Amniotic stem cell (primary cell): ENCODE measurements around the gene GUCY2D.
A peak's percentile ranks its signal among the peaks of the same experiment; 100 is the strongest.
"Not testable (repeated sequence)": the region's sequence is repeated elsewhere in the genome, so short reads cannot be mapped to it uniquely, and the experiment has no call there.

ENCODE experiments used
- DNase-seq: peaks from one replicate; lab custom pipeline; 2025; lab: John Stamatoyannopoulos, UW

GUCY2D gene

DNA sequence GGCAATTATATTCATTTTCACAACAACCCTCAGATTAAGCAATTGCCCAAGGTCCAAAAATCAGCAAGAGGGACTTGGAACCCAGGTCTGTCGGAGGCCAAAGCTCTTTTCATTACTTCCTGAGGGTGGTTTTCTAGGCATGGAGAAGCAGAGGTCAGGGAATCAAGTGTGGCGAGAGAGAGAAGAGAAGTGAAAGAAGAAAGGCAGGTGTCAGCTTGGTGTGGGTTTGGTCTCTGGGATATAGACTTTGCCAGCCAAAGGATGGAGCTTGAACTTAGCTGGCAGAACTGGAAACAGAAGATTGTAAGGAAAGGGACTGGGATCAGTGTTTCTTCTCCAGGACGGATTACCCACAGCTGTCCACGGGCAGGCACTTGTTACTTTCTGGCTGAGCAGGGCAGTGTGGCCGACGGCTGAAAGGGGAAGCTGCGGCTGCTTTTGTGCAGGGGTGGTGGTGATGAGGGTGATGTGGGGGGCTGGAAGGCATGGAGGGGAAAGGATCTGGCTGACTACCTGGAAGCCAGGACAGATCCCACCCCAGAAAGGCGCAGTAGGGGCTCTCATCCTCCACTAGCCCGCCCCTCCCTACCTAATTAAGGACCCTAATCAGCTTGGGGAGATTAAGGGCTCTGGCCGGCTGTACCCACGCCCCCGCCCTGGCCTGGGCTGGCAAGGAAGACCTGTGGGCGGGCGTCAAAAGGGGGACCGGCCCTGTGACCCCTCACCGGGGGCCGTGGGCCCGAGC, at the start of gene GUCY2D:
GUCY2D (plus strand) TSS at position 640 of the 745 bp plus-strand sequence. CDS start 433 bp downstream, outside the sequence.
- no peak for DNase-seq

DNA sequence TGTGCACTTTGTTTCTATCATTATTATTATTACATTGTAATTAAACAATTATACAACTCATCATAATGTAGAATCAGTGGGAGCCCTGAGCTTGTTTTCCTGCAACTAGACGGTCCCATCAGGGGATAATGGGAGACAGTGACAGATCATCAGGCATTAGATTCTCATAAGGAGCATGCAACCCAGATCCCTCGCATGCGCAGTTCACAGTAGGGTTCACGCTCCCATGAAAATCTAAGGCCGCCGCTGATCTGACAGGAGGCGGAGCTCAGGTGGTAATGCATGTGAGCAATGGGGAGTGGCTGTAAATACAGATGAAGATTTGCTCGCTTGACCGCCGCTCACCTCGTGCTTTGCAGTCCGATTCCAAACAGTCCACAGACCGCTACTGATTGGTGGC, 49.1 kb upstream of the GUCY2D start:
- DNase-seq, result not testable (repeated sequence)

DNA sequence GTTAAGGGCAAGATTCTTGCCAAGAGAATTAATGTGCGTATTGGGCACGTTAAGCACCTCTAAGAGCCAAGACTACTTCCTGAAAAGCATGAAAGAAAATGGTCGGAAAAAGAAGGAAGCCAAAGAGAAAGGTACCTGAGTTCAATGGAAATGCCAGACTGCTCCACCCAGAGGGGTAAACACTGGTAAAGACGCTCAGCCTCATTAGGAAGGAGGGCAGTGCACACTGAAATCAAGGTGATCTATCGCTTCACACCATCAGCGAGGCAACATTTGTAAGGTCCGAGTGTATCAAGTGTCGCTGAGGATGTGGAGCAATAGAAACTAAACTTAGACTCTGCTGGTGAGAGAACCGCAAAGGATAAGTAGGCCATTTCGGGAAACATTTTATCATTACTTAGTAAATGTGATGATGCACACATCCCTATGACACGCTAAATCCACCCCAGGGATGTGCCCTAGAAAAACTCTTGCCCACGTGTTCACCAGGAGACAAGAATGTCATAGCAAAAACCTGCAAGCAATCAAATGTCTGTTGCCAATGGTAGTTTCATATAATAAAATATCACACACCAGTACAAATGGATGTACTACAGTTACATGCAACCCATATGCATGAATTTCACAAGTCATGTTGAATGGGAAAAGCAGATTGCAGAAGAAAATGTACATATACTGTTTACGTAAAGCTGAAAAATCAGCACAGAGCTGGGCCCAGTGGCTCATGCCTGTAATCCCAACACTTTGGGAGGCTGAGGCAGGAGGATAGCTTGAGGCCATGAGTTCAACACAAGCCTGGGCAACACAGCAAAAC, 46.8 kb upstream of the GUCY2D start:
- DNase-seq, result no peak

GRCh38 chr17:7956228-7956965, 46.0 kb upstream of the GUCY2D start:
- DNase-seq, result no peak

DNA sequence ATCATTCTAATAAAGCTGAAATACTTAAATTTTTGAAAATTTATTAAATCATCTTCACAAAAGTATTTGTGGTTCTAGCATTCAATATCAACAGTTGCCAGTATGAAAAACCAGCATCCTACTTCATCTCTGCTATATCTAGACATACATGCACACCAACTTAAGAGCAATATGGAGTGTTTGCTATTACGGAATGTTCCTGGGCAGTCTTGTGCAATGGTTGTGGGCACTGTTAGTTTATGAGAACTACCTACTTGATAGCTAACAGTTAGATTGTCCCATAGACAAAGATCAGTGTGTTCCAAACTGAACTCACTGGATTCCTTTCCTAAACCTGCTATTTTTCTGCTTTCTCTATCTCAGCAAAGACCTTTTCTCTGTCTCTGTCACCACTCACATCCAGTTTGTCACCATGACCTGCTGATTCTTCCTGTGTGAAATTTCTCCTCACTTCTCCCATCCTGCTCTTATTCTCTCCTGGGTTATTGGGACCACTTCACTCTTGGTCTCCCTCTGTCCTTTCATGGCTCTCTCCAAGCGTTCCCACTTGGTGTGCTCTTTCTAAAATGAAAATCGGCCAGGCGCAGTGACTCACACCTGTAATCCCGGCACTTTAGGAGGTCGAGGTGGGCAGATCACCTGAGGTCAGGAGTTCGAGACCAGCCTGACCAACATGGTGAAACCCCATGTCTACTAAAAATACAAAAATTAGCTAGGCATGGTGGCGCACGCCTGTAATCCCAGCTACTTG, 42.7 kb upstream of the GUCY2D start:
- DNase-seq, result no peak

DNA sequence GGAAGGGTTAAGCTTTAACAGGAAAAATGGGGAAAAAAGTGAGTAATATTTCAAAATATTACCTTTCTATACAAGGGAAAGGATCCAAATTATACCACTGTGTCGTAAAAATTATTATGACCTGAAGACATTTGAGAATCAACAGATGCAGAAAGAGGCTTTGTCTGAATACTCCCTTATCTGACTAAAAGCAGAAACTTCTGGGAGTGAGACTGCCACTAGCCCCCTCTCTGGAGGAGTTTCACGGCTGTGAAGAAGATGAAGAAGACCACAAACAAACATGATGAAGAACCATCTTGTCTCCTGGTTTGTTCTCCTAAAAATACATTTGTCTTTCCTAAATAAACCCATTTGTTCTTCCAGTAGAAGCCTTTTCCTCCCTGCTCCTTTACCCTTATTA, 41.0 kb upstream of the GUCY2D start:
- no peak for DNase-seq

- DNase-seq, result no peak
These were observed 34.7 kb upstream of the GUCY2D start for GRCh38 chr17:7967751-7968150.

DNA sequence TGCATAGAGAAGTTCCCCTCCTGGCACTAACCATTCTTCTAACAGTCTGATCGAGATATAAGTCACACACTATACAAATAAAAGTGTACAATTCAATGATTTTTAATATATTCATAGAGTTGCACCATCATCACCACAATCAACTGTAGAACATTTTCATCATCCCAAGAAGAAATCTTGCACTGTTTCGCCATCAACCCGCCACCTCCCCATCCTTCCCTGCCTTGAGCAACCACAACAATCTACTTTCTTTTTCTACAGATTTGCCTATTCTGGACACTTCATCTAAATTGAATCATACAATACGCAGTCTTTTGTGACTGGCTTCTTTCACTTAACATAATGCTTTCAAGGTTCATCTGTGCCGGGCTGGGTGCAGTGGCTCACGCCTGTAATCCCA, 33.0 kb upstream of the GUCY2D start:
- no peak for DNase-seq

GRCh38 chr17:7971651-7972050, 30.8 kb upstream of the GUCY2D start:
- no peak for DNase-seq

DNA sequence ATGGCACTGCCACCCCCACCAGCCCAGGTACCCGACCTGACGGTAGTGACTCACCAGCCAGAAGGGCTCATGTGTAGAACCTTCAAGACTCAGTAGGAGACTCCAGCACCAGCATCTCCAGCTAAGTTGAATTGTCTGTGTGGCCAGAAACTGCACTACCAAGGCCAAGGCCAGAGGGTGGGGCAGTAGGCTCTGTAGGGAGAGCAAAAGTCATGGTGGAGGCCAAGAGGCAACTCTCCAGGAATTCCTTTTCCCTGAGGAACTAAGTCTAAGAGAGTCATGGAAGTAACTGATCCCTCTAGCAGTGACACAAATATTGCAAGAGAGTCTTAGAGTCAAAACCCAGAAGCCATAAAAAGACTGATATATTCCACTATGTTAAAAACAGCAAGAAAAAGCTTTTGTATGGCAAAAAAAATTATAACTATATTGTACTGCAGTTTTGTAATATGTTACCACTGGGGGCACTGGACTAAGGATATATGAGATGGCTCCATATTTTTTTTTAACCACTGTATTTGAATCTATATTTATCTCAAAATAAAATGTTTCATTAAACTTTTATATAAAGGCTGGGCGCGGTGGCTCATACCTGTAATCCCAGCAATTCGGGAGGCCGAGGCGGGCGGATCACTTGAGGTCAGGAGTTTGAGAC, 30.2 kb upstream of the GUCY2D start:
- DNase-seq, result no peak

GRCh38 chr17:7974638-7975131, 27.7 kb upstream of the GUCY2D start:
- no peak for DNase-seq

GRCh38 chr17:7977039-7977438, 25.4 kb upstream of the GUCY2D start:
- DNase-seq, result no peak

DNA sequence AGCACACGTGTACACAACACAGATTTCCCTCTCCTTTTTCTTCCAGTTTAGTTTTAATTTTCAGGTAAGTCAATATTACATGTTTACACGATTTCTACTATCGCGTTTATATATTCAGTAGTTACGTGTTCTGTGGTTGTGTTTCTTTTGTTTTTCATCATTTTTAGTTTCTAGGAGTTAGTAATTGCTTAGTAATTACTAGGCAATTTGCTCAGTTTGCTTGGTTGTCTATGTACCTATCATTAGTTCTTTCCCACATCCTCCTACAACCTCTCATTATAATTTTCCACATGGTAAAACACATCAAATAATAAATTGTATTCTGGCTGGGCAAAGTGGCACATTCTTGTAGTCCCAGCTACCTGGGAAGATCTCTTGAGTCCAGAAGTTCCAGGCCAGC, 24.6 kb upstream of the GUCY2D start:
- DNase-seq, result no peak

- DNase-seq, result peak; percentile 73
These were observed 20.2 kb upstream of the GUCY2D start for GRCh38 chr17:7982173-7982572.

- no peak for DNase-seq
These were observed 19.7 kb upstream of the GUCY2D start for GRCh38 chr17:7982666-7983065.

DNA sequence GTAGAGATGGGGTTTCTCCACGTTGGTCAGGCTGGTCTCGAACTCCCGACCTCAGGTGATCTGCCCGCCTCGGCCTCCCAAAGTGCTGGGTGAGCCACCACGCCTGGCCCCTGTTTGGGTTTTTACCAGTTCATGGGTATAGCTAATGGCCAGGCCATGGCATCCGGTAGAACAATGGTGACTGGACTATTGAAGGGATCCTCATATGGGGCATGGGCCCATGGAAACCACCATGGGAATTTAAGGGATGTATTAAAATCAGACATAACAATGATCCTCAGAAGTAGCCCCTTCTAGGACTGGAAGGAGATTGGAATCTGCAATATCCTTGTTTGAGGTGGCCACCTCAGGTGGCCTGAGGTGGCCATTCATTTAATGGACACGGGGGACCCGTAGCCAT, 17.5 kb upstream of the GUCY2D start:
- no peak for DNase-seq

GRCh38 chr17:7987112-7987893, 15.1 kb upstream of the GUCY2D start:
- DNase-seq, result no peak

DNA sequence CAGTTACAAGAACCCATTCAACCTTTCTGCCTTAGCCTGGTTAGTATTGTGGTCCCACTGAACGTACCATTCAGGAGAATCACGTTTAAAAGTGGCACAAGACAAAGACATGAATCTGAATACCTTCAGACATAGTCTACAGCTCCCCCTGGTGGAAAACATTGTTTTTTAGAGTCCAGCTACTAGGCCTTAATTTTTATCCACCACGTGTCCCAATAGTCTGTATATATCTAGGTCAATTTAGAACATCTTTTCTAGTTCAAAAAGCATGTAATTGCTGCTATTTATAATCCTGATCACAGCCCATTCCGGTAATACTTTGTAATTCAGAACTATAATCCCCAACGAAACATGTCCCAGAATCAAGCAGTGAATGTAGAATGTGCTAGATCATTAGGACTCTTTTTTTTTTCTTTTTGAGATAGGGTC, 13.7 kb upstream of the GUCY2D start:
- peak; percentile 69 for DNase-seq

GRCh38 chr17:7989781-7990655, 12.4 kb upstream of the GUCY2D start:
- DNase-seq, result no peak
